Smooth muscle cell (in vitro differentiated cells): Measurements from ENCODE around the gene CEACAM7. TPM values are rescaled to one million over a fixed set of nuclear protein-coding genes. Genes with fewer than 3 reads are reported as not detected.
"Not testable (repeated sequence)": the region's sequence is repeated elsewhere in the genome, so short reads cannot be mapped to it uniquely, and the experiment has no call there.

Experiments used
- DNase-seq: peaks from one replicate; lab custom pipeline; 2025; ENCODE audit not compliant: unreplicated experiment; lab: John Stamatoyannopoulos, UW
- H2AFZ ChIP-seq: fragments of 200-600 bp; sonication (generic); 2 replicates; pipeline ENCODE4 v1.6.0; 2016; ENCODE audit warnings: antibody characterized with exemption, low read depth, mild to moderate bottlenecking
- H3F3A ChIP-seq: fragments of 200-600 bp; sonication (generic); 2 replicates; pipeline ENCODE4 v1.6.0; 2017; ENCODE audit warnings: antibody characterized with exemption, low read depth
- H3K27ac ChIP-seq: fragments of 200-600 bp; sonication (generic); 2 replicates; pipeline ENCODE4 v1.5.1; 2016; ENCODE audit warnings: low read depth, mild to moderate bottlenecking
- H3K27me3 ChIP-seq: fragments of 200-600 bp; sonication (generic); 2 replicates; pipeline ENCODE4 v1.6.1; 2016; ENCODE audit warnings: low read depth, mild to moderate bottlenecking
- H3K36me3 ChIP-seq: fragments of 200-600 bp; sonication (generic); 2 replicates; pipeline ENCODE4 v1.5.1; 2016; ENCODE audit warnings: low read depth
- H3K4me1 ChIP-seq: fragments of 200-600 bp; sonication (generic); 2 replicates; pipeline ENCODE4 v1.5.1; 2016; ENCODE audit warnings: low read depth
- H3K4me2 ChIP-seq: fragments of 200-600 bp; sonication (generic); 2 replicates; pipeline ENCODE4 v1.6.0; 2016; ENCODE audit warnings: mild to moderate bottlenecking
- H3K4me3 ChIP-seq: fragments of 200-600 bp; sonication (generic); 2 replicates; pipeline ENCODE4 v1.5.1; 2016; ENCODE audit warnings: mild to moderate bottlenecking
- H3K79me2 ChIP-seq: fragments of 200-600 bp; sonication (generic); 2 replicates; pipeline ENCODE4 v1.6.0; 2016; ENCODE audit warnings: low read depth, mild to moderate bottlenecking
- H3K9ac ChIP-seq: fragments of 200-600 bp; sonication (generic); 2 replicates; pipeline ENCODE4 v1.6.0; 2016; ENCODE audit warnings: low read depth
- H3K9me3 ChIP-seq: fragments of 200-600 bp; sonication (generic); replicated peaks from 2 replicates; pipeline ENCODE4 v1.5.1; 2016; ENCODE audit warnings: low read depth
- H4K20me1 ChIP-seq: fragments of 200-600 bp; sonication (generic); 2 replicates; pipeline ENCODE4 v1.6.0; 2016; ENCODE audit warnings: low read depth
- CTCF ChIP-seq: fragments of 200-600 bp; sonication (generic); IDR thresholded peaks from 2 replicates; pipeline ENCODE4 v1.5.1; 2017; ENCODE audit warnings: borderline replicate concordance, mild to moderate bottlenecking, antibody characterized with exemption; ENCODE audit not compliant: insufficient read depth, poor library complexity, severe bottlenecking
- WGBS: methylation state at CpG from one replicate; pipeline ENCODE4 v1.1.7; 2016; ENCODE audit warnings: low lambda C conversion rate; 5-methylcytosine and 5-hydroxymethylcytosine counted together
- polyA plus RNA-seq: library from polyadenylated mRNA; unstranded; fragments of >200 nt; fragmentation: Nextera tagmentation; extraction: Ambion mirVana; gene quantifications from 2 replicates; pipeline ENCODE4 v1.2.1, GENCODE V29; 2016
- total RNA-seq: library from RNA; depleted of rRNA; stranded (reverse); fragments of >200 nt; gene quantifications from 2 replicates; pipeline ENCODE4 v1.2.3, GENCODE V29; 2014

The CEACAM7 gene
- total and polyA plus RNA-seq, 2 experiments from 2014 or later, result not detected

- no peak overlapping the region for H3K9ac ChIP-seq
- no peak overlapping the region for H2AFZ ChIP-seq
- H3K4me3 ChIP-seq, result no peak overlapping the region
- H4K20me1 ChIP-seq, result no peaks in the 10 kb centered on the region
- no peaks in the 10 kb centered on the region for H3K4me1 ChIP-seq
- H3K9me3 ChIP-seq, result peaks cover 7% of the 10 kb centered on the region
- H3K27ac ChIP-seq, result no peak overlapping the region
- WGBS, result 75% methylated on average over 13 of the region's 13 CpGs
- no peaks in the 10 kb centered on the region for H3K27me3 ChIP-seq
- no peaks in the 10 kb centered on the region for H3F3A ChIP-seq
- no peaks in the 10 kb centered on the region for H3K79me2 ChIP-seq
- no peaks in the 10 kb centered on the region for H3K36me3 ChIP-seq
- no peak overlapping the region for H3K4me2 ChIP-seq
- no peak for TF ChIP-seq CTCF
- no peak for DNase-seq
These were observed 23.5 kb upstream of the CEACAM7 start for GRCh38 chr19:41711376-41712261.

- Histone ChIP-seq H3K79me2 (no peaks in the 10 kb centered on the region), H3K9ac (no peak overlapping the region), H3K27me3 (no peaks in the 10 kb centered on the region), H4K20me1 (no peaks in the 10 kb centered on the region), H3K4me3 (no peak overlapping the region), H3K9me3 (peaks cover 7% of the 10 kb centered on the region), H3K36me3 (no peaks in the 10 kb centered on the region), H3F3A (no peaks in the 10 kb centered on the region), H3K4me1 (no peaks in the 10 kb centered on the region), H2AFZ (no peak overlapping the region), H3K4me2 (no peak overlapping the region), H3K27ac (no peak overlapping the region)
- no peak for DNase-seq
- no peak for TF ChIP-seq CTCF
- WGBS, result 75% methylated on average over 8 of the region's 8 CpGs
These were observed 22.0 kb upstream of the CEACAM7 start for GRCh38 chr19:41709951-41710645.

- not testable (repeated sequence) for H3K9ac ChIP-seq, DNase-seq, H4K20me1 ChIP-seq, H3K27ac ChIP-seq, H3K79me2 ChIP-seq, H3K27me3 ChIP-seq, H3K4me3 ChIP-seq, H3K4me1 ChIP-seq, H2AFZ ChIP-seq, H3F3A ChIP-seq, H3K36me3 ChIP-seq, H3K9me3 ChIP-seq, H3K4me2 ChIP-seq
- 84% methylated on average over 8 of the region's 8 CpGs for WGBS
These were observed 21.4 kb upstream of the CEACAM7 start for GRCh38 chr19:41709516-41709915.

- Histone ChIP-seq H3K27me3 (no peaks in the 10 kb centered on the region), H3K4me3 (no peak within 1 kb of the TSS), H3K4me1 (no peaks in the 10 kb centered on the region), H3K4me2 (no peak within 1 kb of the TSS), H4K20me1 (no peaks in the 10 kb centered on the region), H3K9ac (no peak within 1 kb of the TSS), H3K79me2 (no peaks in the 10 kb centered on the region), H3K36me3 (no peaks in the 10 kb centered on the region), H2AFZ (no peak within 1 kb of the TSS), H3K27ac (no peak within 1 kb of the TSS), H3F3A (no peaks in the 10 kb centered on the region), H3K9me3 (peaks cover 3% of the 10 kb centered on the region)
- DNase-seq, result no peak
- WGBS, result 37% methylated on average over 4 of the region's 4 CpGs
- no peak for TF ChIP-seq CTCF
These were observed 20.4 kb upstream of the CEACAM7 start, which contains the start of gene CEACAM5 for GRCh38 chr19:41708481-41708880. CEACAM5 (plus strand) TSS chr19:41708626; CDS start chr19:41708732, 106 bp downstream.
